GM23338 (cell line): ENCODE data around the gene TMEM176B. TPM values are rescaled to one million over a fixed set of nuclear protein-coding genes. Genes with fewer than 3 reads are reported as not detected.

Source experiments
- ATAC-seq: fragments of 200-7000 bp; cut with Tn5 transposase; 3 replicates; pipeline ENCODE4 v1.9.1; 2020
- DNase-seq: peaks from one replicate; pipeline ENCODE4 v3.0.0-alpha.2; 2015; ENCODE audit warnings: low spot score
- H2AFZ ChIP-seq: fragments of 200-600 bp; sonication (generic); 2 replicates; pipeline ENCODE4 v1.8.0; 2016; ENCODE audit warnings: antibody characterized with exemption, mild to moderate bottlenecking, moderate library complexity
- H3F3A ChIP-seq: fragments of 200-600 bp; sonication (generic); replicated peaks from 2 replicates; pipeline ENCODE4 v1.8.0; 2017; ENCODE audit warnings: antibody characterized with exemption, mixed run types, low read depth
- H3K27ac ChIP-seq: fragments of 200-600 bp; sonication (generic); 2 replicates; pipeline ENCODE4 v1.6.1; 2016; ENCODE audit warnings: low read depth
- H3K27me3 ChIP-seq: fragments of 200-600 bp; sonication (generic); 2 replicates; pipeline ENCODE4 v1.8.0; 2016; ENCODE audit warnings: mild to moderate bottlenecking, mixed run types, moderate library complexity; ENCODE audit not compliant: insufficient read depth
- H3K36me3 ChIP-seq: fragments of 200-600 bp; sonication (generic); 2 replicates; pipeline ENCODE4 v1.8.0; 2016; ENCODE audit warnings: mild to moderate bottlenecking; ENCODE audit not compliant: insufficient read depth
- H3K4me1 ChIP-seq: fragments of 200-600 bp; sonication (generic); 2 replicates; pipeline ENCODE4 v1.8.0; 2016; ENCODE audit warnings: mild to moderate bottlenecking, moderate library complexity; ENCODE audit not compliant: insufficient read depth
- H3K4me2 ChIP-seq: fragments of 200-600 bp; sonication (generic); 2 replicates; pipeline ENCODE4 v1.7.1; 2017; ENCODE audit warnings: mixed run types
- H3K4me3 ChIP-seq: fragments of 200-600 bp; sonication (generic); 2 replicates; pipeline ENCODE4 v1.6.1; 2016; ENCODE audit warnings: mixed run types
- H3K79me2 ChIP-seq: fragments of 200-600 bp; sonication (generic); replicated peaks from 2 replicates; pipeline ENCODE4 v1.8.0; 2017; ENCODE audit warnings: mild to moderate bottlenecking; ENCODE audit not compliant: insufficient read depth
- H3K9me2 ChIP-seq: fragments of 200-600 bp; sonication (generic); 2 replicates; pipeline ENCODE4 v1.8.0; 2017; ENCODE audit not compliant: insufficient read depth
- H4K20me1 ChIP-seq: fragments of 200-600 bp; sonication (generic); replicated peaks from 2 replicates; pipeline ENCODE4 v1.8.0; 2017; ENCODE audit warnings: mild to moderate bottlenecking; ENCODE audit not compliant: insufficient read depth
- H3K27ac Mint-ChIP-seq: 2 replicates; pipeline ENCODE4 v1.8.0; 2020; ENCODE audit warnings: inconsistent platforms, mild to moderate bottlenecking, moderate library complexity, mixed read lengths
- H3K27me3 Mint-ChIP-seq: 3 replicates; pipeline ENCODE4 v1.8.0; 2022; ENCODE audit warnings: low read depth, mild to moderate bottlenecking, moderate library complexity, mixed read lengths, inconsistent platforms; ENCODE audit not compliant: insufficient read depth, poor library complexity
- H3K36me3 Mint-ChIP-seq: 3 replicates; pipeline ENCODE4 v1.8.0; 2021; ENCODE audit warnings: low read depth, mild to moderate bottlenecking, inconsistent platforms, moderate library complexity, mixed read lengths
- H3K4me1 Mint-ChIP-seq: 3 replicates; pipeline ENCODE4 v1.8.0; 2020; ENCODE audit warnings: mild to moderate bottlenecking, inconsistent platforms, mixed read lengths
- H3K4me3 Mint-ChIP-seq: 3 replicates; pipeline ENCODE4 v1.8.0; 2021; ENCODE audit warnings: moderate library complexity, mild to moderate bottlenecking, inconsistent platforms, mixed read lengths
- H3K9me3 Mint-ChIP-seq: 3 replicates; pipeline ENCODE4 v1.8.0; 2020; ENCODE audit warnings: moderate library complexity, mild to moderate bottlenecking, inconsistent platforms, mixed read lengths
- CREB1 ChIP-seq: fragments of 250-450 bp; sonication (Bioruptor Pico); IDR thresholded peaks from 2 replicates; pipeline ENCODE4 v1.5.0; 2020; ENCODE audit warnings: low read depth, mild to moderate bottlenecking, moderate library complexity
- EZH2 ChIP-seq: fragments of 200-600 bp; sonication (generic); IDR thresholded peaks from one replicate; pipeline ENCODE4 v1.8.0; 2017; ENCODE audit warnings: antibody characterized with exemption, mild to moderate bottlenecking, low read depth; ENCODE audit not compliant: unreplicated experiment
- EZH2phosphoT487 ChIP-seq: fragments of 200-600 bp; sonication (generic); IDR thresholded peaks from one replicate; pipeline ENCODE4 v1.8.1; 2018; ENCODE audit warnings: antibody characterized with exemption; ENCODE audit not compliant: unreplicated experiment
- JUNB ChIP-seq: IDR thresholded peaks from one replicate; pipeline ENCODE4 v1.6.1; 2016; ENCODE audit warnings: antibody characterized with exemption; ENCODE audit not compliant: unreplicated experiment
- NANOG ChIP-seq: IDR thresholded peaks from 2 replicates; pipeline ENCODE4 v1.6.1; 2016; ENCODE audit warnings: antibody characterized with exemption, borderline replicate concordance
- POLR2AphosphoS5 ChIP-seq: IDR thresholded peaks from 2 replicates; pipeline ENCODE4 v1.6.1; 2016; ENCODE audit warnings: antibody characterized with exemption, low read depth
- STAT1 ChIP-seq: IDR thresholded peaks from one replicate; pipeline ENCODE4 v1.6.1; 2016; ENCODE audit warnings: antibody characterized with exemption; ENCODE audit not compliant: unreplicated experiment
- ZNF331 ChIP-seq: fragments of 250-450 bp; sonication (Bioruptor Pico); IDR thresholded peaks from 2 replicates; pipeline ENCODE4 v1.5.0; 2020; ENCODE audit warnings: low read depth, mild to moderate bottlenecking, moderate library complexity
- polyA plus RNA-seq: library from polyadenylated mRNA; unstranded; fragments of >200 nt; fragmentation: Nextera tagmentation; extraction: Ambion mirVana; gene quantifications from 2 replicates; pipeline ENCODE4 v1.2.1, GENCODE V29; 2016
- total RNA-seq: library from RNA; depleted of rRNA; stranded (reverse); fragments of >200 nt; shearing (Covaris generic); gene quantifications from 2 replicates; pipeline ENCODE4 v1.2.3, GENCODE V29; 2014
- TF ChIP-seq, protein P1 (sequence below): IDR thresholded peaks from 2 replicates; pipeline ENCODE4 v1.6.1; 2016; ENCODE audit warnings: antibody characterized with exemption
- TF ChIP-seq, protein P2 (sequence below): fragments of 250-450 bp; sonication (Bioruptor Pico); IDR thresholded peaks from 2 replicates; pipeline ENCODE4 v1.5.0; 2020; ENCODE audit warnings: mild to moderate bottlenecking, moderate library complexity
- TF ChIP-seq, protein P3 (sequence below): IDR thresholded peaks from one replicate; pipeline ENCODE4 v1.6.1; 2018; ENCODE audit warnings: antibody characterized with exemption; ENCODE audit not compliant: unreplicated experiment
- TF ChIP-seq, protein P4 (sequence below), 2 experiments: fragments of 200-600 bp in 1 of 2; sonication (generic) in 1 of 2; conservative IDR thresholded peaks; 2 replicates each; pipeline versions ENCODE4 v1.5.1 to v1.6.1; 2016 to 2017; ENCODE audit warnings: antibody characterized with exemption in 2 of 2, low read depth in 2 of 2, mild to moderate bottlenecking in 2 of 2, moderate library complexity in 1 of 2

TMEM176B gene
- total and polyA plus RNA-seq, 2 experiments from 2014 or later = 0.35 to 0.42 TPM

DNA sequence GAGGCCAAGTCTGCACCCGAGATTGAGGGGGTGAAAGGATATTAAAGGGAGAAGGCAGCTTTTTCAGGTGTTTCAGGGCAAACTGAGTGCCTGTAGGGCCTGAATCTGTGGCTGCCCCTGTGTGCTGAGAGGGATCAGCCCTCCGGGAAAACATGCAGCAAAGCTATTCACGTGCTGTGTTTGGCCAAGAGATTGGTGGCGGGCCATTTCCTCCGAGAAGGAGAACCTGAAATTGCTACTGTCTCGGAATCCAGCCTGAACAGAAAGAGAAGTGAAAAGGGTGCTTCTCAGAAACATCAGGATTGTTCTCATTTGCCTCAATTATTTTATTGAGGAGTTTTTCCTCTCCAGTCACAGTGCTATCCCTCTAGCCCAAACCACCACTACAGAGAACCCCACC is 46.9 kb downstream of the TMEM176B start (continued):
- TF ChIP-seq, protein P1, sequence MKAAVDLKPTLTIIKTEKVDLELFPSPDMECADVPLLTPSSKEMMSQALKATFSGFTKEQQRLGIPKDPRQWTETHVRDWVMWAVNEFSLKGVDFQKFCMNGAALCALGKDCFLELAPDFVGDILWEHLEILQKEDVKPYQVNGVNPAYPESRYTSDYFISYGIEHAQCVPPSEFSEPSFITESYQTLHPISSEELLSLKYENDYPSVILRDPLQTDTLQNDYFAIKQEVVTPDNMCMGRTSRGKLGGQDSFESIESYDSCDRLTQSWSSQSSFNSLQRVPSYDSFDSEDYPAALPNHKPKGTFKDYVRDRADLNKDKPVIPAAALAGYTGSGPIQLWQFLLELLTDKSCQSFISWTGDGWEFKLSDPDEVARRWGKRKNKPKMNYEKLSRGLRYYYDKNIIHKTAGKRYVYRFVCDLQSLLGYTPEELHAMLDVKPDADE = no peak
- no peak for TF ChIP-seq JUNB
- TF ChIP-seq POLR2AphosphoS5 = no peak
- no peak for TF ChIP-seq STAT1
- no peak for TF ChIP-seq EZH2
- no peak for TF ChIP-seq NANOG
- TF ChIP-seq CREB1 (CRISPR knock-in tag) = no peak
- TF ChIP-seq ZNF331 (CRISPR knock-in tag) = no peak

DNA sequence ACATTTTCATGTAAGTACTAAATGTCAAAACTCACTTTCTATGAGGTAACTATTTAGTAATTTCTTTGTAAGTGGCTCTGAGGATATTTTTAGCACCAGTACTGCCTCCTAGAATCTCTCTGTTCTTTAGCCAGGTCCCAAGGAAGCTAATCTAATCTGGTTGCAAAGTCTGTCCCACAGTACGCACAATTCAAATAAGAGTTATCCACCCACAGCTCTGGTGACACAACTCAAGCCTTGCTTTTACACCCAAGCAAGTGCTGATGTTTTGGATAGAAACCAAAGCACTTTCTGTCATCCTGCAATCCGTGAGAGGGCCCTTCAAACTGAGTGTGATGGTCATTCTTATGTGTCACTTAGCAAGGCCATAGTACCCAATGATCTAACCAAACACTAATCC is 48.5 kb downstream of the TMEM176B start:
- Histone ChIP-seq H3K79me2 (no peaks in the 10 kb centered on the region), H3K4me2 (no peak overlapping the region), H3K4me3 (no peak overlapping the region), H2AFZ (no peak overlapping the region), H3F3A (no peaks in the 10 kb centered on the region), H4K20me1 (no peaks in the 10 kb centered on the region; the same call in 1 of the 2 replicates), H3K36me3 (no peaks in the 10 kb centered on the region), H3K27ac (no peak overlapping the region), H3K9me2 (no peaks in the 10 kb centered on the region), H3K4me1 (no peaks in the 10 kb centered on the region), H3K27me3 (peaks cover 55% of the 10 kb centered on the region)
- no peak overlapping the region for H3K27ac Mint-ChIP-seq
- peaks cover 44% of the 10 kb centered on the region for H3K27me3 Mint-ChIP-seq
- H3K4me3 Mint-ChIP-seq = no peak overlapping the region
- ATAC-seq (no peak), DNase-seq (no peak)
- TF ChIP-seq, protein P2, sequence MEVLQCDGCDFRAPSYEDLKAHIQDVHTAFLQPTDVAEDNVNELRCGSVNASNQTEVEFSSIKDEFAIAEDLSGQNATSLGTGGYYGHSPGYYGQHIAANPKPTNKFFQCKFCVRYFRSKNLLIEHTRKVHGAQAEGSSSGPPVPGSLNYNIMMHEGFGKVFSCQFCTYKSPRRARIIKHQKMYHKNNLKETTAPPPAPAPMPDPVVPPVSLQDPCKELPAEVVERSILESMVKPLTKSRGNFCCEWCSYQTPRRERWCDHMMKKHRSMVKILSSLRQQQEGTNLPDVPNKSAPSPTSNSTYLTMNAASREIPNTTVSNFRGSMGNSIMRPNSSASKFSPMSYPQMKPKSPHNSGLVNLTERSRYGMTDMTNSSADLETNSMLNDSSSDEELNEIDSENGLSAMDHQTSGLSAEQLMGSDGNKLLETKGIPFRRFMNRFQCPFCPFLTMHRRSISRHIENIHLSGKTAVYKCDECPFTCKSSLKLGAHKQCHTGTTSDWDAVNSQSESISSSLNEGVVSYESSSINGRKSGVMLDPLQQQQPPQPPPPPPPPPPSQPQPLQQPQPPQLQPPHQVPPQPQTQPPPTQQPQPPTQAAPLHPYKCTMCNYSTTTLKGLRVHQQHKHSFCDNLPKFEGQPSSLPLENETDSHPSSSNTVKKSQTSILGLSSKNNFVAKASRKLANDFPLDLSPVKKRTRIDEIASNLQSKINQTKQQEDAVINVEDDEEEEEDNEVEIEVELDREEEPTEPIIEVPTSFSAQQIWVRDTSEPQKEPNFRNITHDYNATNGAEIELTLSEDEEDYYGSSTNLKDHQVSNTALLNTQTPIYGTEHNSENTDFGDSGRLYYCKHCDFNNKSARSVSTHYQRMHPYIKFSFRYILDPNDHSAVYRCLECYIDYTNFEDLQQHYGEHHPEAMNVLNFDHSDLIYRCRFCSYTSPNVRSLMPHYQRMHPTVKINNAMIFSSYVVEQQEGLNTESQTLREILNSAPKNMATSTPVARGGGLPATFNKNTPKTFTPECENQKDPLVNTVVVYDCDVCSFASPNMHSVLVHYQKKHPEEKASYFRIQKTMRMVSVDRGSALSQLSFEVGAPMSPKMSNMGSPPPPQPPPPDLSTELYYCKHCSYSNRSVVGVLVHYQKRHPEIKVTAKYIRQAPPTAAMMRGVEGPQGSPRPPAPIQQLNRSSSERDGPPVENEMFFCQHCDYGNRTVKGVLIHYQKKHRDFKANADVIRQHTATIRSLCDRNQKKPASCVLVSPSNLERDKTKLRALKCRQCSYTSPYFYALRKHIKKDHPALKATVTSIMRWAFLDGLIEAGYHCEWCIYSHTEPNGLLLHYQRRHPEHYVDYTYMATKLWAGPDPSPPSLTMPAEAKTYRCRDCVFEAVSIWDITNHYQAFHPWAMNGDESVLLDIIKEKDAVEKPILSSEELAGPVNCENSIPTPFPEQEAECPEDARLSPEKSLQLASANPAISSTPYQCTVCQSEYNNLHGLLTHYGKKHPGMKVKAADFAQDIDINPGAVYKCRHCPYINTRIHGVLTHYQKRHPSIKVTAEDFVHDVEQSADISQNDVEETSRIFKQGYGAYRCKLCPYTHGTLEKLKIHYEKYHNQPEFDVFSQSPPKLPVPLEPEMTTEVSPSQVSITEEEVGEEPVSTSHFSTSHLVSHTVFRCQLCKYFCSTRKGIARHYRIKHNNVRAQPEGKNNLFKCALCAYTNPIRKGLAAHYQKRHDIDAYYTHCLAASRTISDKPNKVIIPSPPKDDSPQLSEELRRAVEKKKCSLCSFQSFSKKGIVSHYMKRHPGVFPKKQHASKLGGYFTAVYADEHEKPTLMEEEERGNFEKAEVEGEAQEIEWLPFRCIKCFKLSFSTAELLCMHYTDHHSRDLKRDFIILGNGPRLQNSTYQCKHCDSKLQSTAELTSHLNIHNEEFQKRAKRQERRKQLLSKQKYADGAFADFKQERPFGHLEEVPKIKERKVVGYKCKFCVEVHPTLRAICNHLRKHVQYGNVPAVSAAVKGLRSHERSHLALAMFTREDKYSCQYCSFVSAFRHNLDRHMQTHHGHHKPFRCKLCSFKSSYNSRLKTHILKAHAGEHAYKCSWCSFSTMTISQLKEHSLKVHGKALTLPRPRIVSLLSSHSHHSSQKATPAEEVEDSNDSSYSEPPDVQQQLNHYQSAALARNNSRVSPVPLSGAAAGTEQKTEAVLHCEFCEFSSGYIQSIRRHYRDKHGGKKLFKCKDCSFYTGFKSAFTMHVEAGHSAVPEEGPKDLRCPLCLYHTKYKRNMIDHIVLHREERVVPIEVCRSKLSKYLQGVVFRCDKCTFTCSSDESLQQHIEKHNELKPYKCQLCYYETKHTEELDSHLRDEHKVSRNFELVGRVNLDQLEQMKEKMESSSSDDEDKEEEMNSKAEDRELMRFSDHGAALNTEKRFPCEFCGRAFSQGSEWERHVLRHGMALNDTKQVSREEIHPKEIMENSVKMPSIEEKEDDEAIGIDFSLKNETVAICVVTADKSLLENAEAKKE = no peak
- TF ChIP-seq POLR2AphosphoS5 (no peak), EZH2phosphoT487 (no peak), NANOG (no peak)
- TF ChIP-seq, protein P3, sequence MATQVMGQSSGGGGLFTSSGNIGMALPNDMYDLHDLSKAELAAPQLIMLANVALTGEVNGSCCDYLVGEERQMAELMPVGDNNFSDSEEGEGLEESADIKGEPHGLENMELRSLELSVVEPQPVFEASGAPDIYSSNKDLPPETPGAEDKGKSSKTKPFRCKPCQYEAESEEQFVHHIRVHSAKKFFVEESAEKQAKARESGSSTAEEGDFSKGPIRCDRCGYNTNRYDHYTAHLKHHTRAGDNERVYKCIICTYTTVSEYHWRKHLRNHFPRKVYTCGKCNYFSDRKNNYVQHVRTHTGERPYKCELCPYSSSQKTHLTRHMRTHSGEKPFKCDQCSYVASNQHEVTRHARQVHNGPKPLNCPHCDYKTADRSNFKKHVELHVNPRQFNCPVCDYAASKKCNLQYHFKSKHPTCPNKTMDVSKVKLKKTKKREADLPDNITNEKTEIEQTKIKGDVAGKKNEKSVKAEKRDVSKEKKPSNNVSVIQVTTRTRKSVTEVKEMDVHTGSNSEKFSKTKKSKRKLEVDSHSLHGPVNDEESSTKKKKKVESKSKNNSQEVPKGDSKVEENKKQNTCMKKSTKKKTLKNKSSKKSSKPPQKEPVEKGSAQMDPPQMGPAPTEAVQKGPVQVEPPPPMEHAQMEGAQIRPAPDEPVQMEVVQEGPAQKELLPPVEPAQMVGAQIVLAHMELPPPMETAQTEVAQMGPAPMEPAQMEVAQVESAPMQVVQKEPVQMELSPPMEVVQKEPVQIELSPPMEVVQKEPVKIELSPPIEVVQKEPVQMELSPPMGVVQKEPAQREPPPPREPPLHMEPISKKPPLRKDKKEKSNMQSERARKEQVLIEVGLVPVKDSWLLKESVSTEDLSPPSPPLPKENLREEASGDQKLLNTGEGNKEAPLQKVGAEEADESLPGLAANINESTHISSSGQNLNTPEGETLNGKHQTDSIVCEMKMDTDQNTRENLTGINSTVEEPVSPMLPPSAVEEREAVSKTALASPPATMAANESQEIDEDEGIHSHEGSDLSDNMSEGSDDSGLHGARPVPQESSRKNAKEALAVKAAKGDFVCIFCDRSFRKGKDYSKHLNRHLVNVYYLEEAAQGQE = no peak
- TF ChIP-seq, protein P4, sequence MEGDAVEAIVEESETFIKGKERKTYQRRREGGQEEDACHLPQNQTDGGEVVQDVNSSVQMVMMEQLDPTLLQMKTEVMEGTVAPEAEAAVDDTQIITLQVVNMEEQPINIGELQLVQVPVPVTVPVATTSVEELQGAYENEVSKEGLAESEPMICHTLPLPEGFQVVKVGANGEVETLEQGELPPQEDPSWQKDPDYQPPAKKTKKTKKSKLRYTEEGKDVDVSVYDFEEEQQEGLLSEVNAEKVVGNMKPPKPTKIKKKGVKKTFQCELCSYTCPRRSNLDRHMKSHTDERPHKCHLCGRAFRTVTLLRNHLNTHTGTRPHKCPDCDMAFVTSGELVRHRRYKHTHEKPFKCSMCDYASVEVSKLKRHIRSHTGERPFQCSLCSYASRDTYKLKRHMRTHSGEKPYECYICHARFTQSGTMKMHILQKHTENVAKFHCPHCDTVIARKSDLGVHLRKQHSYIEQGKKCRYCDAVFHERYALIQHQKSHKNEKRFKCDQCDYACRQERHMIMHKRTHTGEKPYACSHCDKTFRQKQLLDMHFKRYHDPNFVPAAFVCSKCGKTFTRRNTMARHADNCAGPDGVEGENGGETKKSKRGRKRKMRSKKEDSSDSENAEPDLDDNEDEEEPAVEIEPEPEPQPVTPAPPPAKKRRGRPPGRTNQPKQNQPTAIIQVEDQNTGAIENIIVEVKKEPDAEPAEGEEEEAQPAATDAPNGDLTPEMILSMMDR (conservative IDR thresholded peaks at IDR 0.05; ENCODE audit: low read depth in 2 of 2) = no peak
- no peaks in the 10 kb centered on the region for H3K36me3 Mint-ChIP-seq
- no peaks in the 10 kb centered on the region for H3K9me3 Mint-ChIP-seq
- H3K4me1 Mint-ChIP-seq = no peaks in the 10 kb centered on the region
